22Rv1 (cell line): ENCODE results near the gene CEP57L1.

Source experiments
- CTCF ChIP-seq: fragments of 450-650 bp; IDR thresholded peaks from 2 replicates; pipeline ENCODE4 v1.5.1; 2017; ENCODE audit warnings: mild to moderate bottlenecking
- ZFX ChIP-seq: fragments of 450-650 bp; IDR thresholded peaks from 2 replicates; pipeline ENCODE4 v1.6.1; 2017; ENCODE audit warnings: antibody characterized with exemption, borderline replicate concordance

DNA sequence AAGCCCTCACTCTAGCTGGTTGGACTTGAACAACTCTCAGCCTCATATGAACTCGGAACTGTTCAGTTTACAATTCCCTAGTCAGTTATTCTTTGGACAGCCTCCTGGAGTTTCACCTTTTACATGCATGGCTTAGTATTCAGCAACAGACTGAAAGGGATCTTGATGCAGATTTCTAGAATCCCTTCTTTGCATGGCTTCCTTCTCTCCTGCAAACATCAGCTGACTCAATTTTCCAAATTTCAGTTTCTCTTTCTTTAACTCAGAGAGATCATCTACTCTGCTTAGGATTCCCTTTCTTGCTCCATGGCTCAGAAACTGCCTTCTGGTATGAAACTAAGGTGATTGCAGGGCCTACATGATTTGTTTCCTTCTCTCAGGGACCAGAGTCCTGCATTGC, 99.6 kb downstream of the CEP57L1 start:
- TF ChIP-seq CTCF (no peak), ZFX (no peak)
